ENCODE measurements around the gene CD8B2. TPM values are rescaled to one million over a fixed set of nuclear protein-coding genes. Genes with fewer than 3 reads are reported as not detected.
A peak's percentile ranks its signal among the peaks of the same experiment; 100 is the strongest.

CD8B2 gene
- total RNA-seq, 4 donors from 2014 or later, result not detected

DNA sequence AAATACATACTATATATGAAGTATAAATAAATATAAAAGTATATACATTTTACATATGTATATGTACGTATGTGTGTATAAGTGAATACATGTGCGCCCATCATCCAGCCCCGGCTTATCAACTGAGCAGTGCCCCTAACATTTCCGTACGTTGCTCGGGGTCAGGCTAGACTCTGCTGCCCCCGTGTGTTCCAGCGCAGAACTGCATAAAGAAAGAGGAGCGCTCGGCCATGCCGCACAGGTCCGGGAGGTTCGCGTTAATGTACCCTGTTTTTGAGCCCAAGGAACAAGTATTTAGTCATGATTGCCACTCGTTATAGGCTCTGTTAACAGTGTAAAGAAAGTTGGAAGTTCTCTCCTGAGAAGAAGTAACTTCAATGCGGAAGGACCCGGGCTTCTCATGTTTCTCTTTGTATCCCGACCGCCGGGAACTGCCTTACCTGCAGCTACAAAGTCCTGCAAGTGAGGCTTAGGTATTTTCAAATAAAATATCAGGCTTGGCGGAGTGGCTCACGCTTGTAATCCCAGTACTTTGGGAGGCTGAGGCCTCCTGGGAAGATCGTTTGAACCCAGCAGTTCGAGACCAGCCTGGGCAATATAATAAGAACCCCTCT is 55.7 kb downstream of the CD8B2 start:
- WGBS, 2 donors, result 14 to 15% methylated on average over 24 of the region's 24 CpGs
- Histone ChIP-seq H3K27ac (no peak overlapping the region), H3K4me3 (no peak overlapping the region)

DNA sequence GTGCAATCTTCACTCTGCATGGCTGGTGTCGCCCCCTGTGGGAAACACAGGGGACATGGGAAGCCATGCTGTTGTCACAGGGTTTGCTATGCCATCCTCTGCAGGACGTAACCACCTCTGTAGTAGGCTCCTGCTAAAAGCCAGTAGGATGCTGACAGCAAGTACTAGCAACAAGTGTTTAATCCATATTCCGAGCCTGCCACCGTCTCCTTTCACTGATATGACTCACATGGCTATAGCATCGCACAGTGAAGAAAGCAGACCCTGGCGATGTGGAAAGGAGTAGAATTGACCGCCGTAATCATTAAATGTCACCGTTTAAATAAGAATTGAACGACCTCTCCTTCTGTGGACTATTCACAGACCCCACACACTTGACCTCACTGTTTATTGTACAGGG is 57.8 kb downstream of the CD8B2 start:
- Histone ChIP-seq H3K27ac (no peak overlapping the region), H3K27me3 (peaks cover 0 to 11% of the 10 kb centered on the region in 2 donors), H3K4me1 (peaks cover 0 to 4% (median 0%) of the 10 kb centered on the region in 4 donors), H3K9me3 (no peaks in the 10 kb centered on the region), H3K4me3 (no peak overlapping the region), H3K36me3 (no peaks in the 10 kb centered on the region)
- TF ChIP-seq, protein P1, sequence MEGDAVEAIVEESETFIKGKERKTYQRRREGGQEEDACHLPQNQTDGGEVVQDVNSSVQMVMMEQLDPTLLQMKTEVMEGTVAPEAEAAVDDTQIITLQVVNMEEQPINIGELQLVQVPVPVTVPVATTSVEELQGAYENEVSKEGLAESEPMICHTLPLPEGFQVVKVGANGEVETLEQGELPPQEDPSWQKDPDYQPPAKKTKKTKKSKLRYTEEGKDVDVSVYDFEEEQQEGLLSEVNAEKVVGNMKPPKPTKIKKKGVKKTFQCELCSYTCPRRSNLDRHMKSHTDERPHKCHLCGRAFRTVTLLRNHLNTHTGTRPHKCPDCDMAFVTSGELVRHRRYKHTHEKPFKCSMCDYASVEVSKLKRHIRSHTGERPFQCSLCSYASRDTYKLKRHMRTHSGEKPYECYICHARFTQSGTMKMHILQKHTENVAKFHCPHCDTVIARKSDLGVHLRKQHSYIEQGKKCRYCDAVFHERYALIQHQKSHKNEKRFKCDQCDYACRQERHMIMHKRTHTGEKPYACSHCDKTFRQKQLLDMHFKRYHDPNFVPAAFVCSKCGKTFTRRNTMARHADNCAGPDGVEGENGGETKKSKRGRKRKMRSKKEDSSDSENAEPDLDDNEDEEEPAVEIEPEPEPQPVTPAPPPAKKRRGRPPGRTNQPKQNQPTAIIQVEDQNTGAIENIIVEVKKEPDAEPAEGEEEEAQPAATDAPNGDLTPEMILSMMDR (IDR thresholded peaks at IDR 0.05), result no peak
- TF ChIP-seq POLR2A (IDR thresholded peaks at IDR 0.05) (no peak), EP300 (IDR thresholded peaks at IDR 0.05) (no peak)
- DNase-seq (ENCODE audit: low spot score in 2 of 2), result no peak
- WGBS, 2 donors, result 91 to 96% methylated on average over 10 of the region's 10 CpGs

More for the DNA sequence above, 55.7 kb downstream of the CD8B2 start:
- peaks cover 0 to 11% of the 10 kb centered on the region in 2 donors for H3K27me3 ChIP-seq
- H3K36me3 ChIP-seq, result no peaks in the 10 kb centered on the region
- DNase-seq (ENCODE audit: low spot score in 2 of 2), result peak; percentile 63 to 85
- H3K4me1 ChIP-seq, result peaks cover 0 to 4% (median 0%) of the 10 kb centered on the region in 4 donors
- H3K9me3 ChIP-seq, result no peaks in the 10 kb centered on the region
- TF ChIP-seq, protein P1 (IDR thresholded peaks at IDR 0.05), result peak; percentile 72 to 96 (median 90)
- TF ChIP-seq POLR2A (IDR thresholded peaks at IDR 0.05) (no peak), EP300 (IDR thresholded peaks at IDR 0.05) (no peak)

DNA sequence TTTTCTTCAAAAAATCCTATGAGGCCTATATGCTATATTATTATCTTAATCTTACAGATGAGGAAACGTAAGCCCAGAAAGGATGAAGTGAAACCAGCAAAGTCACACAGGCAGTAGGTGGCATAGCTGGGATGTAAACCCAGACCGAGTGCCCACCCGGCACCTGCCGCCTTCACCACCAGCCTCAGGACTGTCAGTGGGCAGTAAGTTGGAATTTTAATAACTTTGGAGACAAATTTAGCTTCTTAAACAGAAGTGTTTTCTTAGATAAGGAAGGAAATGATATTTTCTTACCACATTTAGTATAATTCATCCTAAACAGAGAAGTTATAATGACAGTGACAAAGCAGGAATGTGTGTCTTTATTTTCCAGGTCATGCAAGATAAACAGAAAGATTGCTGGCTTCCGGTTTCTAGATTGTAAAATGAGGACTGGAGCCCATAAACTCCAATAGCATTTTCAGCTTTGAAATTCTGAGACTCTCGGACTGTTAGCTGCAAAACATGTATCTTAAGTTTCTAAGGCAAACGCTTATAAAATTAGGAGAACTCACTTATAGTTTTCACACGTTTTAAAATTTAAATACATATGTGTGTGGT is 59.3 kb downstream of the CD8B2 start:
- no peak overlapping the region for H3K27ac ChIP-seq
- no peak for DNase-seq (ENCODE audit: low spot score in 2 of 2)
- WGBS, 2 donors, result 60 to 62% methylated on average over 8 of the region's 8 CpGs
- no peak for TF ChIP-seq POLR2A (IDR thresholded peaks at IDR 0.05)
- TF ChIP-seq EP300 (IDR thresholded peaks at IDR 0.05), result no peak
- TF ChIP-seq, protein P1 (IDR thresholded peaks at IDR 0.05), result no peak
- H3K27me3 ChIP-seq, result peaks cover 0 to 11% of the 10 kb centered on the region in 2 donors
- H3K36me3 ChIP-seq, result no peaks in the 10 kb centered on the region
- H3K4me1 ChIP-seq, result peaks cover 0 to 4% (median 0%) of the 10 kb centered on the region in 4 donors
- no peaks in the 10 kb centered on the region for H3K9me3 ChIP-seq
- no peak overlapping the region for H3K4me3 ChIP-seq

DNA sequence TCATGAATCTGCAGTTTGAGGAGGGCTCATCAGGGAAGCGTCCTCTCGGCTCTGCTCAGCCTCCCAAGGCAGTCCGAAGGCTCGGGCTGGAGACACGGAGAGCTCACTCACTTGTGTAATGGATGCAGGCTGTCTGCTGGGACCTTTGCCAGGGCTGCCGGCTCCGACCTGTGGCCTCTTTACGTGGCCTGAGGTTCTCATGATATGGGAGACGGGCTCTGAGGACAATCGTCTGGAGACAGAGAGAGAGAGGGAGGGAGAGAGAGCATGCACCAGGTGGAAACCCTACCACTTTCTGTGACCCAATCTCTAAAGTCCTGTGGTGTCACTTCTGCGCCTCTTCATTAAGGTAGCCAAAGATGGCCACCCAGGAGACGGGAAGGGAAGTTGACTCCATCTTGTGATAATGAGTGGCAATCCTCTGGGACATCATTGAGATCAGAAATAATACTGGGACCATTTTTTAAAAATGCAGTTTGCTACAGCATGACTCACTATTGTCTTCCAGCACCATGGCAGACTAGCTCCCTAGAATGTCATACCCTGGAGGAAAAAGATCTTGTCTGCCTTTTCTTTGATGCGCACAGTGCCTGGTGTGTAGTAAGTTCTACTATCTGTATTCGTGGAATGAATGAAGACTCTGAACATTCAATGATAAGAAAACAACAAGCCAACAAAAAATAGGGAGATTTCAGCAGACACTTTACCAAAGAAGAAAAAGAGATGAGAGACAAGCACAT is 60.2 kb downstream of the CD8B2 start:
- peaks cover 0 to 11% of the 10 kb centered on the region in 2 donors for H3K27me3 ChIP-seq
- WGBS, 2 donors, result 49 to 55% methylated on average over 13 to 14 of the region's 14 CpGs
- DNase-seq (ENCODE audit: low spot score in 2 of 2), result no peak
- H3K36me3 ChIP-seq, result no peaks in the 10 kb centered on the region
- TF ChIP-seq POLR2A (IDR thresholded peaks at IDR 0.05) (no peak), EP300 (IDR thresholded peaks at IDR 0.05) (no peak)
- TF ChIP-seq, protein P1 (IDR thresholded peaks at IDR 0.05), result no peak
- no peak overlapping the region for H3K27ac ChIP-seq
- peaks cover 0 to 4% (median 0%) of the 10 kb centered on the region in 4 donors for H3K4me1 ChIP-seq
- no peak overlapping the region for H3K4me3 ChIP-seq
- H3K9me3 ChIP-seq, result no peaks in the 10 kb centered on the region

Measured in tibial nerve (tissue), 4 donors.